ENCODE measurements around the gene RFTN2.

RFTN2 gene

DNA sequence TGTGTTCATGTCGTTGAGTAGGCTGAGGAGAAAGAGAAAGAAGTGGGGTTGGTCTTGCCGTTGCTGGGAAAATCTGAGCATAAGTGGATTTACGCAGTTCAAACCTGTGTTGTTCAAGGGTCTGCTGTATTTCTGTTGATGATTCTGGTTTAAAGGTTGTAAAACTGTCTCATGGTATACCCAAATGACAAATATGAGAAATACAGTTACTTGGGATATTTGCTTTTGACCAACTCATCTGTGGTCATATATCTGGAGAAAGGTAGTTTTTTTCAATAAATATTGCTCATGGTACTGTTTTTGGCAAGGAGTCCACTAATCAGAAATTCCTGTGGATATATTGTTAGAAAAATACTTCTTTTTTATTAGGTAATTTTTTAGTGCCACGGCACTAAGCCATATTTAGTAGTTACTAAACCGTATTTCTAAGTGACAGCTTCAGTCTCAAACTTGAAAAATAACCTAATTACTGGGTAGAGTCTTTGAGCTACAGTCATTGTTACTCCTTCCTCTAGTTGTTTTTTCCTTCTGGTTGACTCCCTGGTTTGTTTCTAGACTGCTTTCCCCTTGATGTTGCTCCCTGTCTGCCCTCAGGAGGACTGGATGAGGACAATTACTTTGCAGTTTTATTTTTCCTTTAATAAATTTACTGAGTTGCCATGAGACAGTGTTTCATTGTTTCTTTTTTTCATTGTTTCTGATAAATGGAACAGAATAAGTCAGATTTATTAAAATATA is 128.1 kb downstream of the RFTN2 start:
- DNase-seq (ENCODE audit: low read depth), result no peak

DNA sequence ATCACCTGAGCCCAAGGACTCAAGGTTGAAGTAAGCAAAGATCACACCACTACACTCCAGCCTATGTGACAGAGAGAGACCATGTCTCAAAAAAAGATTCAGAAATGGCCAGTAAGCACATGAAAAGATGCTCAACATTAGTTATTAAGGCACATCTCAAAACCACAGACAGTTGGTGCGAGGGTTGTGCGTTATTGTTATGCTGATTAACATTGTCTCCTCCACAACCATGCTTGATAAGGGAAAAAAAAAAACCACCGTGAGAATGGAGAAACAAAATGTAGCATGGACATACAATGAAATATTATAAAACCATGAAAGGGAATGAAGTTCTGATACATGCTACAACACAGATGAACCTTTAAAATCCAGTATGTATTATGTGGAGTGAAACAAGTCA is 132.2 kb downstream of the RFTN2 start:
- DNase-seq (ENCODE audit: low read depth), result no peak

DNA sequence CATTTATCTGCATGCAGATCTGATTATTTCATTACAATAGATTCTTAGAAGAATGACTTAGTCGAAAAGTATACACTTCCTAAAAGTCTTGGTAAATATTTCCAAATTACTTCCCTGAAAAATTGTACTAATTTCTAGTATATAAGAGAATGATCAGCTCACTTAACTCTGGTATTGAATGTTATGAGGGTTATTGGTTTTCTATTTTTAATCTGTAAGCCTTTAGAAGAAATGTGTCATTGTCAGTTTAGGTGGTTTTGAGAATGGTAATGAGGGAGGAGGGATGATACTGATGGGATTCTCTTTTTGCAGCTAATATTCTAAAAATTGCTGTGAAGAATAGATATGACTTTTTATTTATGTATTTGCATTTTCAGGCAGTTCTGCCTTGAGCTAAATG is 135.7 kb downstream of the RFTN2 start:
- no peak for DNase-seq (ENCODE audit: low read depth)

DNA sequence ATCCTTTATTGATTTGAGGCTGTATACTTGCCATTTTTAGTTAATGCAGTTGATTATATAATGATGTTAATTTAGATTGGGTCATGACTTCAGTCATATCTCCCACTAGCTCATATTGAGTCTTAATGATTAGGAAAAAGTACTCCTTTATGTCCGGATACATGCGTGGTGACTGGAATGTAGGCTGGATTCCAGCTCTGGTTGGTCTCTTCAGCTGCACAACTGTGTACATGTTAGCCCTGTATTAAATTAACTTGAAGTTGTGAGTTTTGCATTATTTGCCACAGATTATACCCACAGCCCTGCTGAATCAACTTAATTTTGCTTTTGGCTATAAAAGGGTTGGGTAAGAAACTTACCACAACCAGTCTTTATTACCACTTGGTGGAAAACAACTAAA is 137.0 kb downstream of the RFTN2 start:
- DNase-seq (ENCODE audit: low read depth), result no peak

All from activated T-cell treated with anti-CD3 and anti-CD28 coated beads for 1 hour (primary cell).